Measurements from ENCODE around the gene SLC18A2. TPM values are rescaled to one million over a fixed set of nuclear protein-coding genes. Genes with fewer than 3 reads are reported as not detected.
"Not testable (repeated sequence)": the region's sequence is repeated elsewhere in the genome, so short reads cannot be mapped to it uniquely, and the experiment has no call there.

Gene SLC18A2
- polyA plus RNA-seq, 1 donor = 0.29 TPM

DNA sequence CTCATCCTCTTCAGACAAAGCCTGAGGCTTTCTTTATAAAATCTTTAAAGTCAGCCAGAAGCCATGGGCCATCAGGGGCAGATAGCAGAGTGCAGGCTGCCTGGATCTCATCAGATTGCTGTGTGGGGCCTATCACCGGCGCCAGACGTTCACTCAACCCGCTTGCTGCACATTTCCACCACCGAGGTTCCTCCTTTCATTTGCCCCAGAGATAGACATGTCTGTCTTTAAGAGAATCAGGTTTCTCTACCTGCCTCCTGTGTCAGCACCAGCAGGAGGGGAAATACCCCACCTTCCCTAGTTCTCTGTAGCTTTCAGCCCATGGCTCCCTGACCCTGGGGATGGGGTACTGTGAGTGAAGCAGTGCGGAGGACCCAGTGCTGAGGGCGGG is 22.0 kb downstream of the SLC18A2 start:
- no peak for DNase-seq (ENCODE audit: low read depth)

- no peak for DNase-seq (ENCODE audit: low read depth)
Measured at GRCh38 chr10:117264782-117265181, 23.9 kb downstream of the SLC18A2 start.

GRCh38 chr10:117266400-117266799 is 25.5 kb downstream of the SLC18A2 start:
- no peak for DNase-seq (ENCODE audit: low read depth)

GRCh38 chr10:117266812-117267211 is 25.9 kb downstream of the SLC18A2 start:
- no peak for DNase-seq (ENCODE audit: low read depth)

DNA sequence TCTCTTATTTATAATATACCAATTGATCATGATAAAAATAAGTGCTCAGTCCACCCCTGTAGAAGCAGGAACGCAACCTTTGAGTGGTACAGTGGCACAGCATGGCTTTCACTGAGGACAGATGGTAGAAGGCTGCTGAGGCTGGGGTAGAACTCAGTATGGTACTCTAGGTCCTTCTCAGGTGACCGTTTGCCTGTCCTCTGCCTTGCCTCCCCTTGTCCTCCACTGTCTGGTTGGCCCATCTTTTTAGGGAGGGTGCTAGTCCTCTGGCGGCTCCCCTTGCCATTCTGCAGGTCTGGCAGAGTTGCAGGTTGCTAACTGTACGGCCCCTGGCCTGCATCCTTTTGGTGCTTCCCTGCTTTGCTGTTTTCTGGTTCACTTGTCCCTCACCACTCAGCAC is 27.3 kb downstream of the SLC18A2 start:
- no peak for DNase-seq (ENCODE audit: low read depth)

- DNase-seq (ENCODE audit: low read depth) = no peak
Measured at GRCh38 chr10:117268907-117269306, 28.0 kb downstream of the SLC18A2 start.

DNA sequence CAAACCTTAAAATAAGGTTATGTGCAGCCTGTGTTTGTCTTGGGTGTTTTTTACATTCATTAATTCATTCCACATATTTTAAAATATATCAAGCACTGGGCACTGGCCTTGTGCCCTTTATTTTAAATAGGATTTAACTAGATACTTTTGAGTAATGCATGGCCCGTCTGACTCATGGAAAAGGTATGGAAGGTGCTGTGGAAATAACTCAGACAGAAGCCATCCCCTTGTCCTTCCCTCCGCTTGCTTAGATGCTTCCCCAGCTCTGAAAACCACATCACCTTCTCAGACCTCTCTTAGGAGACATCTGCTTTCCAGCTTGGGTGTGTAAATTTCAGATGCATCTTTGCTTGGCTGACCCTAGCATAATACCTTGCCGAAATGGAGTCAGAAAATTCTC is 30.5 kb downstream of the SLC18A2 start:
- DNase-seq (ENCODE audit: low read depth) = no peak

DNA sequence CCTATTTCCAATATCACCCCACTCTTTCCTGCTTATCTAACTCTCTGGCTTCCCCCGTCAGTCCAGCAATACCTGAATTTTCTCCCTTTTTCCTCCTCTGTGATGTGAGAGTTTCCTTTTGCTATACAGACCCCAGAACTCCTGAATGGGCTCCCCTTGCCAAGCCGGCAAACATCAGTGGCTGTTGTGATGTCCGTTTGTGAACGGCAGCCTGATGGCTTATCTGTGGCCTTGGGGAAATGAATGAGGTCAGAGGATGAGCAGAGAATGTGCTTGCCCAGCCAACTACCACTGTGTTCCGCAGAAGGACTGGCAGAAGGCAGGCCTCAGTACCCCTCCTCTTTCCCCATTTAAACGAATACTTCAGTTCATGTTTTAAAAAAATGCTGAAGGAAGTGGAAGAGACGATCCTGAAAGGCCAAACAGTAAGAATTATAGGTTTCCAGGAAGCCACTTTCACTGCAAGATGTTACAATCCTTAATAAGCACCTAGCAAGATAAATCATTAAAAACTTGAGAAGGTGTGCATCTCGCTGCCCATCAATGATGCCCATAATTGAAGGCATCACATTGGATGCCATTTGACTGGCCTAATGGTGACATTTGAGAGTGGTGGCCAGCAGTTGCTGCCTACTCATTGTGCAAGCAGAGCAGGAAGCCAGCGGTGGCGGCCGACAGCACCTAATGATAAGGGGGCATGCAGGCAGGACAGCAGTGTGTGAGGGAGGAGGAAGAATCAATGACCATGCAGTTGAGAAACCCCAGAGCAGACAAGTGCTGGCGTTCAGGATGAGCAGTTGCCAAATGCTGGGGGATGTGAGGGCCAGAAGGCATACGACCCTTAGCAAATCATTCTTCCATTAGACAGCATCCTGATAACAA is 31.5 kb downstream of the SLC18A2 start:
- no peak for DNase-seq (ENCODE audit: low read depth)

DNA sequence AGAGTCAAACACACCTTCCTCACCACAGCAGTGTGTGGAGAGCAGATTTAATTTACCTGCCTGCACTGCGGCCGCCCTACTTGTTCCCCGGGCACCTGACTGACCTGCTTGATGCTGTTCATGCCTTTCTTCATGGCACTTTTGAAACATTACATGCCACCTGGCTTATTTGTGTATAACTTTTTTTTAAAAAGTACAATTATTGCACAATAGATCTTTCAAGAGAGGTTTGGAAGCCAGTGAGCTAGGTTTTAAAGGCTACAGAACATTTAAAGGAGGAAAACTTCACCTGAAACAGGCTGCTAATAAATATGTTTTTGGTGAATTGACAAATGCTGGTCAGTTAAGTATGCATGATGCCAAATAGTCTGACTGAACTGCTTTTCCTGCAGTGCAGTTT is 33.1 kb downstream of the SLC18A2 start:
- DNase-seq (ENCODE audit: low read depth) = no peak

- no peak for DNase-seq (ENCODE audit: low read depth)
Measured at GRCh38 chr10:117274509-117274908, 33.6 kb downstream of the SLC18A2 start.

GRCh38 chr10:117275121-117275520 is 34.2 kb downstream of the SLC18A2 start:
- DNase-seq (ENCODE audit: low read depth) = no peak

DNA sequence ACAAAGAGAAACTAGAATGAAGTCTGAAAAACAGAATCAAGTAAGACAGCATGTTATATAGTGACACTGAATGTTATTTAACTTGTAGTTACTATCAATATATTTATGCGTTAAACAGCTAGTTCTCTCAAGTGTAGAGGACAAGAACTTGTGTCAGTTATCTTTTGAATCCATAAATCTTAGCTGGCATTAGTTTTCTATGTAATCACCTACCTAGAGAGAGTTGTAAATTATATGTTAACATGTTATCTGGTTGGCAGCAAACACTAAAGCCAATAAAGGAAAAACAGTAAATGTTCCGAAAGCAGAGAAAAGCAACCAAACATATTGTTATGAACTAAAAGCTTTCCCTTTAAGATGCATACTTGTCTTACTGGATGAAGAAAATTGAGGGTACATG is 36.8 kb downstream of the SLC18A2 start:
- DNase-seq (ENCODE audit: low read depth) = no peak

DNA sequence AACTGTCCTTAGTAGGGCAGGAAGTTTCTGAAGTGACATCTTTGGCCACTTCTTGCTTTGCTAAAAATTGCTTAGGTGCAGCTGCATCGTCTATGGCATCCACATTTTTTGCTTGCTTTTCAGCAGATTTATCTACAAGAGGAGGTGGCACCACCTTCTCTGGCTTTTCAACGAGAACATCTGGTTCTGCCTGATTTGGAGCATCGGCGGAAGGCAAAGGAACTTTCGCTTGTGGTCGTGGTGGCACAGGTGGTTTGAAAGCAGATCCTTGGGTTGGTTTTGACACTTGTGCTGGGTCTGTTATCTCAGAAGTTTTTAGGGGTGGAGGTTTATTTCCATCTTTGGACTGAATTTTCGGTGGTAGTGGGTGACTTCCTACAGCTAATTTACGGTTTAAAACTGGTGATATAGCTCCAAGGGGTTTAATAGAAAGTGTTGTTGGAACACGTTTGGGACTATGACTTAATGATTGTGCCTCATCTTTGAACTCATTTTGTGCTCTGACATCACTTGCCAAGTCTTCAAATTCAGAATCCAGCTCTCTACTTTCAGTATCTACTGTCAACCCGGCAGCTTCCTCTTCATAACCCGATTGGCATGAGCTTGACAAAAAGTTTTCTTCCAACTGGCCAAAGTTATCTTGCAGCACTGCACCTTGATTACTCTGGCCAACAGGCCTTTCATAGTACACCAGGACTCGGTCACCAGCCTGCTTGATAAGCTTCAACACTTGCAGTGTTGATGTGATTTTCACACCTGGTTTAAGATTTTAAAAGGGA is 44.0 kb downstream of the SLC18A2 start:
- DNase-seq (ENCODE audit: low read depth) = no peak

GRCh38 chr10:117290872-117291271 is 50.0 kb downstream of the SLC18A2 start:
- not testable (repeated sequence) for DNase-seq (ENCODE audit: low read depth)

GRCh38 chr10:117294039-117294645 is 53.2 kb downstream of the SLC18A2 start:
- DNase-seq (ENCODE audit: low read depth) = no peak

DNA sequence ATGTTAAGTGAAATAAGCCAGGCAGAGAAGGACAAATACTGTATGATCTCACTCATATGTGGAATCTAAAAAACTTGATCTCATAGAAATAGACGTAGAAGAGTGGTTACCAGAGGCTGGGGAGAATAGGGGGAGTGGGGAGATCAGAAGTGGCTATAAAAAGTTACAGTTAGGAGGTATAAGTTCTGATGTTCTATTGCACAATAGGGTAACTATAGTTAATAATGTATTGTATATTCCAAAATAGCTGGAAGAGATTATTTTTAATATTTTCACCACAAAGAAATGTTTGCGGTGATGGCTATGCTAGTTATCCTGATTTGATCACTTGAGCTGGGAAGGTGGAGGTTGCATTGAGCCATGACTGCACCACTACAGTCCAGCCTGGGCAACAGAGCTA is 53.8 kb downstream of the SLC18A2 start:
- no peak for DNase-seq (ENCODE audit: low read depth)

GRCh38 chr10:117298219-117298618 is 57.3 kb downstream of the SLC18A2 start:
- no peak for DNase-seq (ENCODE audit: low read depth)

DNA sequence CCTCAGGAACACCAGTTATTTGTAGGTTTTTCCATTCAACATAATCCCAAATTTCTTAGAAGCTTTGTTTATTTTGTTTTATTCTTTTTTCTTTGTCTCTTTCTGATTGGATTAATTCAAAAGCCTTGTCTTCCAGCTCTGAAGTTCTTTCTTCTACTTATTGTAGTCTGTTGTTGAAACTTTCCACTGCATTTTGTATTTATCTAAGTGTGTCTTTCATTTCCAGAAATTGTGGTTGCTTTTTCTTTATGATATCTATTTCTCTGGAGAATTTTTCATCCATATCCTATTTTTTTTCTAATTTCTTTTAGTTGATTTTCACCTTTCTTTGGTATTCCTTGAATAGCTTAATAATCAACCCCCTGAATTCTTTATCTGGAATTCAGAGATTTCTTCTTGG is 58.5 kb downstream of the SLC18A2 start:
- DNase-seq (ENCODE audit: low read depth) = no peak

GRCh38 chr10:117300671-117301070 is 59.8 kb downstream of the SLC18A2 start:
- DNase-seq (ENCODE audit: low read depth) = no peak

GRCh38 chr10:117303451-117303850 is 62.5 kb downstream of the SLC18A2 start:
- DNase-seq (ENCODE audit: low read depth) = not testable (repeated sequence)

DNA sequence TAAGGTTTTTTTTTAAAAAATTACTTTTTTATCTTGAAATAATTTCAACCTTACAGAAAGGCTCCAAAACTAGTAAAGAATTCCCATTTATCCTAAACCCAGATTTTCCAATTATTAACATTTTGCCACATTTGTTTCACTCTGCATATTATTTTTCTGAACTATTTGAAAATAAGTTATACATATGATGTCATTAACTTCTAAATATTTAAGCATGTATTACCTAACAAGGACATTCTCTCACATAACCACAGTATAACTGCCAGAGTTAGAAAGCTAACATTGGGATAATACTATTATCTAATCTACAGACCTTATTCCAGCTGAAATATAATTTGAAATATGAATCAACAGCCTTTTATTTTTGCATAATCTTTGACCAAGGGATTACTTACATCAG is 65.8 kb downstream of the SLC18A2 start:
- no peak for DNase-seq (ENCODE audit: low read depth)

GRCh38 chr10:117311261-117311660 is 70.3 kb downstream of the SLC18A2 start:
- no peak for DNase-seq (ENCODE audit: low read depth)

- no peak for DNase-seq (ENCODE audit: low read depth)
Measured at GRCh38 chr10:117312430-117312829, 71.5 kb downstream of the SLC18A2 start.

Data from forelimb muscle (tissue), 1 donor.